H9 (cell line): ENCODE data around the gene TUBB1. TPM values are rescaled to one million over a fixed set of nuclear protein-coding genes. Genes with fewer than 3 reads are reported as not detected.

ENCODE experiments used
- DNase-seq: peaks from one replicate; pipeline ENCODE4 v3.0.0-alpha.2; 2017
- H2AFZ ChIP-seq: one replicate; pipeline ENCODE4 v1.6.1; 2013; ENCODE audit warnings: mild to moderate bottlenecking, low read length, control low read depth, moderate library complexity
- H2AK5ac ChIP-seq: 2 replicates; pipeline ENCODE4 v1.6.1; 2013; ENCODE audit warnings: low read length, control low read depth, mixed read lengths; ENCODE audit not compliant: insufficient read length
- H2BK120ac ChIP-seq: one replicate; pipeline ENCODE4 v1.6.1; 2013; ENCODE audit warnings: low read depth, mild to moderate bottlenecking, low read length, control low read depth, inconsistent platforms; ENCODE audit not compliant: poor library complexity, severe bottlenecking
- H2BK12ac ChIP-seq: 2 replicates; pipeline ENCODE4 v1.6.1; 2013; ENCODE audit warnings: low read length, control low read depth, mixed read lengths, low read depth; ENCODE audit not compliant: insufficient read length
- H2BK15ac ChIP-seq: 2 replicates; pipeline ENCODE4 v1.6.1; 2013; ENCODE audit warnings: low read depth, low read length, control low read depth
- H2BK20ac ChIP-seq: one replicate; pipeline ENCODE4 v1.6.1; 2013; ENCODE audit warnings: low read depth, mild to moderate bottlenecking, low read length, control low read depth, inconsistent platforms; ENCODE audit not compliant: poor library complexity, severe bottlenecking
- H2BK5ac ChIP-seq: 2 replicates; pipeline ENCODE4 v1.6.1; 2013; ENCODE audit warnings: low read length, control low read depth, mixed read lengths; ENCODE audit not compliant: insufficient read length
- H3K14ac ChIP-seq: 2 replicates; pipeline ENCODE4 v1.6.1; 2013; ENCODE audit warnings: low read length, control low read depth; ENCODE audit not compliant: insufficient read depth
- H3K18ac ChIP-seq: 2 replicates; pipeline ENCODE4 v1.6.1; 2013; ENCODE audit warnings: low read depth, mild to moderate bottlenecking, mixed read lengths, low read length, control low read depth; ENCODE audit not compliant: insufficient read length
- H3K23ac ChIP-seq: 2 replicates; pipeline ENCODE4 v1.6.1; 2013; ENCODE audit warnings: low read length, control low read depth, mixed read lengths, low read depth; ENCODE audit not compliant: insufficient read length
- H3K23me2 ChIP-seq: 2 replicates; pipeline ENCODE4 v1.6.1; 2013; ENCODE audit warnings: low read depth, mild to moderate bottlenecking, mixed read lengths, low read length, control low read depth; ENCODE audit not compliant: insufficient read length, poor library complexity, severe bottlenecking
- H3K27ac ChIP-seq: 2 replicates; pipeline ENCODE4 v1.5.1; 2013; ENCODE audit warnings: low read length, control low read depth, mixed read lengths, low read depth; ENCODE audit not compliant: insufficient read length
- H3K27me3 ChIP-seq: 2 replicates; pipeline ENCODE4 v1.6.1; 2013; ENCODE audit warnings: low read length, control low read depth, inconsistent platforms; ENCODE audit not compliant: insufficient read depth
- H3K4ac ChIP-seq: 2 replicates; pipeline ENCODE4 v1.6.1; 2013; ENCODE audit warnings: low read depth, mild to moderate bottlenecking, control low read depth, inconsistent platforms, low read length, moderate library complexity
- H3K4me1 ChIP-seq: 2 replicates; pipeline ENCODE4 v1.6.1; 2013; ENCODE audit warnings: low read length, control low read depth, inconsistent platforms; ENCODE audit not compliant: insufficient read depth
- H3K4me2 ChIP-seq: 2 replicates; pipeline ENCODE4 v1.6.1; 2013; ENCODE audit warnings: low read length, control low read depth, mixed read lengths; ENCODE audit not compliant: insufficient read length, insufficient read depth
- H3K56ac ChIP-seq: 2 replicates; pipeline ENCODE4 v1.6.1; 2013; ENCODE audit warnings: low read depth, mild to moderate bottlenecking, mixed read lengths, low read length, control low read depth; ENCODE audit not compliant: insufficient read length
- H3K79me1 ChIP-seq: 2 replicates; pipeline ENCODE4 v1.6.1; 2013; ENCODE audit warnings: low read depth, mild to moderate bottlenecking, moderate library complexity, low read length, control low read depth, inconsistent platforms; ENCODE audit not compliant: insufficient read depth, poor library complexity, severe bottlenecking
- H3K79me2 ChIP-seq: 2 replicates; pipeline ENCODE4 v1.6.1; 2013; ENCODE audit warnings: low read length, control low read depth, inconsistent platforms; ENCODE audit not compliant: insufficient read depth
- H3K9ac ChIP-seq: 2 replicates; pipeline ENCODE4 v1.6.1; 2013; ENCODE audit warnings: low read length, control low read depth, mixed read lengths; ENCODE audit not compliant: insufficient read length; ENCODE audit errors: extremely low read depth
- H3K9me3 ChIP-seq: one replicate; pipeline ENCODE4 v1.6.1; 2013; ENCODE audit warnings: low read depth, low read length, inconsistent platforms; ENCODE audit not compliant: control insufficient read depth
- H3T11ph ChIP-seq: one replicate; pipeline ENCODE4 v1.6.1; 2013; ENCODE audit warnings: mild to moderate bottlenecking, low read length, control low read depth, inconsistent platforms
- H4K20me1 ChIP-seq: one replicate; pipeline ENCODE4 v1.6.1; 2013; ENCODE audit not compliant: control insufficient read depth, insufficient read length, insufficient read depth
- H4K5ac ChIP-seq: 2 replicates; pipeline ENCODE4 v1.6.1; 2013; ENCODE audit warnings: low read depth, mild to moderate bottlenecking, mixed read lengths, low read length, control low read depth; ENCODE audit not compliant: insufficient read length
- H4K8ac ChIP-seq: replicated peaks from 2 replicates; pipeline ENCODE4 v1.6.1; 2013; ENCODE audit warnings: low read length, control low read depth, mixed read lengths, low read depth; ENCODE audit not compliant: insufficient read length
- H4K91ac ChIP-seq: 2 replicates; pipeline ENCODE4 v1.6.1; 2013; ENCODE audit warnings: low read depth, mild to moderate bottlenecking, moderate library complexity, mixed read lengths, low read length, control low read depth; ENCODE audit not compliant: insufficient read length
- H3K27ac Mint-ChIP-seq, 3 experiments: 2 replicates in 2 of 3; 3 replicates in 1 of 3; pipeline ENCODE4 v1.8.0; 2020 to 2021; ENCODE audit warnings: mixed read lengths in 3 of 3, mild to moderate bottlenecking in 1 of 3, moderate library complexity in 1 of 3
- H3K27me3 Mint-ChIP-seq: 2 replicates; pipeline ENCODE4 v1.8.0; 2021; ENCODE audit warnings: low read depth, mild to moderate bottlenecking, moderate library complexity, mixed read lengths
- H3K36me3 Mint-ChIP-seq, 3 experiments: 2 replicates in 2 of 3; 3 replicates in 1 of 3; pipeline ENCODE4 v1.8.0; 2020 to 2021; ENCODE audit warnings: low read depth in 3 of 3, mixed read lengths in 3 of 3; ENCODE audit not compliant: insufficient read depth in 1 of 3
- H3K4me1 Mint-ChIP-seq, 2 experiments: 2 replicates each; pipeline ENCODE4 v1.8.0; 2020; ENCODE audit warnings: mixed read lengths in 2 of 2
- H3K4me3 Mint-ChIP-seq, 2 experiments: 2 replicates in 1 of 2; 3 replicates in 1 of 2; pipeline ENCODE4 v1.8.0; 2020 to 2021; ENCODE audit warnings: mild to moderate bottlenecking in 2 of 2, mixed read lengths in 2 of 2, moderate library complexity in 1 of 2
- H3K9me3 Mint-ChIP-seq, 2 experiments: 2 replicates in 1 of 2; 3 replicates in 1 of 2; pipeline ENCODE4 v1.8.0; 2020; ENCODE audit warnings: mild to moderate bottlenecking in 2 of 2, mixed read lengths in 2 of 2, moderate library complexity in 1 of 2
- CTCF ChIP-seq: fragments of 200-600 bp; sonication (generic); conservative IDR thresholded peaks from 3 replicates; pipeline ENCODE4 v1.8.0; 2021; ENCODE audit warnings: antibody characterized with exemption, mild to moderate bottlenecking
- WGBS: extraction: QIAGEN DNeasy Blood & Tissue Kit; methylation state at CpG from one replicate; pipeline ENCODE4 v1.1.7; 2013; ENCODE audit warnings: missing lambda C conversion rate, low lambda C conversion rate, mixed read lengths; ENCODE audit not compliant: insufficient read length; ENCODE audit errors: extremely low coverage; 5-methylcytosine and 5-hydroxymethylcytosine counted together
- total RNA-seq: library from RNA; stranded (reverse); gene quantifications from 2 replicates; pipeline ENCODE4 v1.2.1, GENCODE V29; 2021

The TUBB1 gene
- total RNA-seq, 1 experiment from 2014 or later = not detected

- H3K14ac ChIP-seq = no peak overlapping the region
- no peak overlapping the region for H2BK12ac ChIP-seq
- no peaks in the 10 kb centered on the region for H3K9me3 ChIP-seq
- H3K4me1 ChIP-seq = peaks cover 3% of the 10 kb centered on the region
- H2BK5ac ChIP-seq = no peak overlapping the region
- H3K9ac ChIP-seq = no peak overlapping the region
- H3K4me2 ChIP-seq = no peak overlapping the region
- H2BK15ac ChIP-seq = no peak overlapping the region
- peaks cover 4% of the 10 kb centered on the region; the same call in 1 of the 2 replicates for H3K79me2 ChIP-seq
- no peak overlapping the region for H2BK120ac ChIP-seq
- H3K27me3 Mint-ChIP-seq = peaks cover 21% of the 10 kb centered on the region
- no peak overlapping the region for H2AK5ac ChIP-seq
- no peak overlapping the region for H3K27ac Mint-ChIP-seq
- H3K27ac ChIP-seq = no peak overlapping the region
- H3K36me3 Mint-ChIP-seq = peaks cover 31 to 68% (median 67%) of the 10 kb centered on the region in 3 experiments
- H3K4me1 Mint-ChIP-seq = peaks cover 12 to 17% of the 10 kb centered on the region in 2 experiments
- WGBS = no CpG with 5 or more reads among the region's 2 CpGs
- H3K79me1 ChIP-seq = no peaks in the 10 kb centered on the region
- TF ChIP-seq CTCF = no peak
- H4K5ac ChIP-seq = no peak overlapping the region
- no peaks in the 10 kb centered on the region for H3K27me3 ChIP-seq
- H3K18ac ChIP-seq = no peak overlapping the region
- DNase-seq = no peak
- peaks cover 8% of the 10 kb centered on the region for H3K23me2 ChIP-seq
- no peak overlapping the region for H3T11ph ChIP-seq
- H2BK20ac ChIP-seq = no peak overlapping the region
- no peaks in the 10 kb centered on the region for H3K9me3 Mint-ChIP-seq
- no peak overlapping the region for H4K91ac ChIP-seq
- no peak overlapping the region for H2AFZ ChIP-seq
- H4K20me1 ChIP-seq = no peaks in the 10 kb centered on the region
- H4K8ac ChIP-seq = no peak overlapping the region
- H3K4ac ChIP-seq = no peak overlapping the region
- no peak overlapping the region; a peak in 1 of 5 replicates for H3K4me3 Mint-ChIP-seq
- H3K56ac ChIP-seq = no peak overlapping the region
- H3K23ac ChIP-seq = no peak overlapping the region
Measured at GRCh38 chr20:59033616-59034165, 14.5 kb downstream of the TUBB1 start.
